ENCODE measurements around the gene PRKD1.

Gene PRKD1

DNA sequence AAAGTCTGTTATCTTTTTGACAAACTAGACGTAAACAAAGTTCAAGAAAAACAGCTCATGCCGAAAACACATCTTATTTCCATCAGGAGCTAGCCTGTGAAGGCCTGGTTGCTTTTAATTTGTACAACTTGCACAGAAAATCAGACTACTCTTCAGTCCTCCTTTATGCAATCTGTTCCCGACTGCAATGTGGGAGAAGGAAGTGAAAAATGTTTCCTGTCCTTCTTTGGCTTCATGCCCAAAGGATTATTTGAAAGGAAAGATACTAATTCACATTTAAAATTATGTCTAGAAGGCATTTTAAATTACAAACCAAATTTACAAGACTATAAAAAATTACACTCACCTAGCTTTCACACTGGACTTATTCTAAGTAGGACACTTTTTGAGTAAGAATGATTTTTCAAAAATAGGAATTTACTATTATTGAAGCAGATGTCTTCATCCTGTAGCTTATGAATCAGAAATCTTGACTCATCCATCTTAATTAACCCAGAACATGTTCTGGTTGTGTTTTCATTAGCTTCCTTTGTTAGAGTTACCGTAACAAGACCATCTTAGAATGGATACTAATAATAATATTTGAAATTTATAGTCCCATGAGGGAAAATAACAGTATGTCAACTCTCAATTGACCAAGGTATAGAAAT lies 272.6 kb downstream of the PRKD1 start:
- DNase-seq: no peak

DNA sequence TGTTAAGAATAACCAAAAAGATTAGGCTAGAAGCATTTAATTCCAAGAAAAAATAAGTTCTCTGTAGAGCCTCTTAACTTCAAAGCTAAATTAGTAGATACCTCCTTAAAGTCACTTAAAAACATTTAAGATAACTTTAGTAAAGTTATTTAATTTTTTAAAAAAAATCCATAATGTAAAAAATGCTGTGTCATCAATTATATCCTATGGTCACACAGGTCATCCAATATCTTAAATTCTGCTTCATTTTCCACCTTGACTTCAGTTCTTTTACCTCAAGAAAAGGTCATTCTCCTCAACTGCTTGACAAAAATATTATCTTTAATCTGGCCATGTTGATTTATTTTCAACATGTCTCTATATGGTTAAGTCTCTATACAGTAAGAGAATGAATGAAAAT lies 274.3 kb downstream of the PRKD1 start:
- DNase-seq: no peak

- no peak for DNase-seq
Measured at GRCh38 chr14:29652571-29652970, 275.1 kb downstream of the PRKD1 start.

DNA sequence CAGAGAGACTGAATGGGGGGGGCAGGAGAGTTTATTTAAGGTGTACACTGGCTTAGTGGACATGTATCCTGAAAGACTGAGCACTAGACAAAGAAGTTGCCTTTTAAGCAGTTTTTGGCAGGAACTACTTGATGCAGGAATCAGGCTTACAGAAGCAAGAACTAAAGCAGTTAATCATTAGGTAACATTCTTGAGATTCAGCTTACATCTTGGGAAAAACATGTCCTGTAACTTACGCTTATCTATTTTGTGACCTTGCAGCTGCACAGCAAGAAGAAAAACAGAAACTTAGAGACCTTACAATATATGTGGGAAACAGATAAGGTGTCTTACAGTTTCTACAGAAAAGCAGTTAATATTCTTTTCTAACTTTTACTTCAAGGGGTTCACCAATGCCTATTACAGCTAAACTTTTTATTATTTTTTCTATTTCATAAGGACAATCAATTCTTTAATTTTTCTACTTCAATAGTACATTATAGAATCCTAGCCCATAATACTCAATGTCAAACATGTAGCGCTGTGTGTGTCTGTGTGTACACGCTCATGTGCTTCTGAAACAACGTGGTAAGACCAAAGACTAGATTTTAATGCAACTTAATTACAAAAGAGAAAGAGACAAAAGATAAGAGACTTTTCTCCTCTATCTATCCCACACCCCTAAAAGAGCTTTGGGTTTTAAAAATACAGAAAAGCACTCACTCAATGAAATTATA lies 276.9 kb downstream of the PRKD1 start:
- DNase-seq: no peak

GRCh38 chr14:29649170-29649569 lies 278.5 kb downstream of the PRKD1 start:
- DNase-seq: no peak

- no peak for DNase-seq
Measured at GRCh38 chr14:29648045-29648444, 279.6 kb downstream of the PRKD1 start.

- no peak for DNase-seq
Measured at GRCh38 chr14:29645117-29645516, 282.5 kb downstream of the PRKD1 start.

DNA sequence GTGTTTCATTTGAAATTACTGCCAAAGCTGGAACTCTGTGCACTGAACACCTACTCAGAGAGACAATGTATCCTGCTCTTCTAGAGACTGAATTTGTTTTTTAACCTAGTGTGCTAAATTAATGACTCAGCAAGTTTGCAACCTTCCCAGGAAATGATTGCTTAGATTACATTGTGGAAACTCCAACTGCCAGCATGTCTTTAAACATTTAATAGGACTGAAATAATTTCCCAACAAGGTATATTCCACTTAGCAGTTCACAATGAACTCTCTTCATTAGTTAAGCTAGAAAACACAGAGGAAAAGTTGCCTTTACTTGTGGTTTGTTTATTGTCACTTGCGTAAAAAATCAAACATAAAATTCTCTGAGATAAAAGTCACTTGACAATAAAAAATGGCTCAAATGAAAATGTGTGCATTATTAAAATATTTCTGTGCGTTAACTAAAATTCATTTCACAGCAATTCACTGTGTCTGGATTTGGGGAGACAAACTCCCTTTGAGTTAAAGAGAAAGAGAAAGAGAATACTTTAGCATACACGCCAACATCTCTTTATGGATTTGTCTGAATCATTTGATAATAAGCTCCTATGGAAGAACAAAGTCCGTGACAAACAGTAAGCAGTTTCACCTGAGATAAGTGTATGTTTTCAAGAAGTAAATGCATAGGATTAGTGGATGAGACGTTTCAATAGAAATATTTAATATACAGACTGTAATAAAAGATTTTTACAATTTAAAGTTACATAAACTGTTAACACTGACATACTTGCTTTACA lies 284.0 kb downstream of the PRKD1 start:
- no peak for DNase-seq

DNA sequence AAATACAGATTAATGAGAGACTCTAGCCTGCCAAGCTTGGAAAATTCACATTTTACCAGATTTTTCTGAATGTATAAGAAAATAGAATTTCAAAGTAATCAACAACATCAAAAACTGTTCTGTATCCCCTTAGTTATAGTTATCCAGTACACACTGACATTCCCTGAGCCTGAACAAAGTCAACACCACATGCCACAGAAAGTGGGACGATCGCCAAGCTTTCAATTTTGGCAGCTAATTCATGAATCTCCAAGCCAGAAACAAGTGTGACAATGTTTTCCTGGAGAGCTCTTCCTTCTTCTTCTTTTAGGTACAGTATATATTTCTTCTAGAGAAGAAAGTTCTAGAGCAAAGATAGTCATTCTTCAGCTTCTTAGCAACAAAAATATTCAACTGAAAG lies 290.2 kb downstream of the PRKD1 start:
- DNase-seq: no peak

DNA sequence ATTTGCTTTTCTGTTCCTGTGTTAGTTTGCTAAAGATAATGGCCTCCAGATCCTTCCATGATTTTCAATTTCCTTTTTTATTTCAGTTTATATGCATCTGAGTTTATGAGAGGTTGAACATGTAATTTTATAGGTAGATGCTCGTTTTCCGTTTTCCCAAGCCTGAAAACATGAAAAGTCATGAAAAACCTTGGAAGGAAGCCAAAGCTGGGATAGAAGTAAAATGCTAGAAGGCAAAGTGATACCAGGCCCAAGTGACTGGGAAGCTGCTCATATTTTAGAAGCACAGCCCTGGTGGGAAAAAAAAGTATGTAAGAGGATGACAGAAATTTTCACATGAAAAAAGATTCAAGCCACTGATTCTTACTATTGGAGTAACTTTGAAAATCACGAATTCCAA lies 290.8 kb downstream of the PRKD1 start:
- no peak for DNase-seq

DNA sequence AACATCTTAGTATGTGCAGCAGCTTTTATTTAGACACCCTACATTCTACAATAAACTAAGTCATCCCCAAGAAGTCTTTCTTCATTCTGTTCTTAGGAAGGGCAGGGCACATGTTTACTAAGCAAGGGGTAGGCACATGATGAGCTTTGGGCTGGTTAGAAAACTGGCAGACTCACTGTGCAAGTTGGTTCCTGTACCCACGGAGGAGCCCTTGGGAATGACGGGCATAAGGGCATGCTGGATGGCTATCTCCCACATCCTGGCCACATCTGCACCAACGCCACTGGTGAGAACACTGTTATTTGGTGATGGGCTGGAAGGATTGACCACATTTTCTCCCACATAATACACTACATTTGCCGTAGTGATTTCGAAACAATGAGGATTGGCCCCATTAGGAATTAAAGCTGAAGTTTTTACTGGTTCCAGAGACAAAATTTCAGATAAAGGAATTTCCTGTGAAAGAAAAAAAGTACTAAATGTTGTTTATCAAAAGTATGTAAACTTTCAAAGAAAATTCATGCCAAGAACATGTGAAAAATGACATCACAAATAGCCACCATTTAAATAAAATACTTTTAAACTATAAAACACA lies 297.0 kb downstream of the PRKD1 start:
- no peak for DNase-seq

DNA sequence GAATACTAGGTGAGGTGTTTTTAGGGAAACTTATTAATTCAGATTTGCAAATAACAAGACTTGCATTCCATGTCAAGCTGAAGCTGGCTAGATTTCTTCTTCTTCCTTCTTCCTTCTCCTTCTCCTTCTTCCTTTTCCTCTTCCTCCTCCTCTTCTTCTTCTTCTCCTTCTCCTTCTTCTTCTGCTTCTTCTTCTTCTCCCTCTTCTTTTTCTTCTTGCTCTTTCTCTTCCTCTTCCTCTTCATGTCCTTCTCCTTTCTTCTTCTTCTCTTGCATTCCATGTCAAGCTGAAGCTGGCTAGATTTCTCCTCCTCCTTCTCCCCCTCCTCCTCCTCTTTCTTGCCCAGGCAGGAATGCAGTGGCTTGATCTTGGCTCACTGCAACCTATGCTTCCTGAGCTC lies 297.8 kb downstream of the PRKD1 start:
- no peak for DNase-seq

DNA sequence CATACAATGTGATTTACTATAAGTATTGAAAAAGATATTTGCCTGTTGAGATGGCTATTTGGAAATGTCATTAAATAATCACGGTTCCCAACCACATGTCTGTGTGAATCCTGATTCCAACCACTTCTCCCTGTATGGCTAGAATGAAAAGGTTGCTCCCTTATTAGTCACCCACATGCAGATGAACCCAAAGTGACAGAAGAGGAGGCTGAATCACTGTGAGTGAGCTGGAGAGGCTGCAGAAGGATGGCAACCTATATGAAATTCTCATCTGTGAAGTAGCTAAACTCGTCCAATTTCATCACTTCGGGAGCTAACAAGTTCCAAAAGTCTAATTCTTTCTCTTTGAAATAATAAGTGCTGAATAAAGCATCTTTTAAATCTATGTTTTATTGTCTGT lies 300.5 kb downstream of the PRKD1 start:
- no peak for DNase-seq

- no peak for DNase-seq
Measured at GRCh38 chr14:29618323-29619067, 309.2 kb downstream of the PRKD1 start.

DNA sequence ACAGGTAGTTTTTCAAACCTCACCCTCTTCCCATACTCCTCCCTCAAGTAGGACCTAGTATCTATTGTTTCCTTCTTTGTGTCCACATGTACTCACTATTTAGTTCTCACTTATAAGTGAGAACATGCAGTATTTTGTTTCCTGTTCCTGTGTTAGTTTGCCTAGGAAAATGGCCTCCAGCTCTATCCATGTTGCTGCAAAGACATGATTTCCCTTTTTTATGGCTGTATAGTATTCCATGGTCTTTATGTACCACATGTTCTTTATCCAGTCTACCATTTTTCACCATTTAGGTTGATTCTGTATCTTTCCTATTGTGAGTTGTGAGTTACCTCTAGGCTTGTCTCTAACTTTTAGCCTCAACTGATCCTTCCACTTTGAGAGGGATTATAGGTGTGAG lies 310.7 kb downstream of the PRKD1 start:
- DNase-seq: no peak

DNA sequence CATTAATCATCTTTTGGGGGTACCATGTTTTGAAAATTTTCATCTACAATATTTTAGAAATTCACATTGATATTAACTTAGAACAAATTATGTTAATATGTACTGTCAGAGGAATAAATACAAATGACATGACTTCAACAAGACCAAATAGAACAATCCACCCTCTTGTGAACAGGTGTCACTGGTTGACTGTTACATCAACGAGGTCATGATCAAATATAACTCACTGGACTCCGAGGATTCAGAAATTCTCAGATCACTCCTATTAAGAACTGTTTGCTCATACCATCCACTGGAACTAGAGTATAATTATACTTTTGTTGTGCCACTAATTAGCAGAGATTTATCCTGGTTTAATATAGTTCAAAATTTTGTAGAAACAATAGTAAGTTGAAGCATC lies 318.8 kb downstream of the PRKD1 start:
- DNase-seq: no peak

DNA sequence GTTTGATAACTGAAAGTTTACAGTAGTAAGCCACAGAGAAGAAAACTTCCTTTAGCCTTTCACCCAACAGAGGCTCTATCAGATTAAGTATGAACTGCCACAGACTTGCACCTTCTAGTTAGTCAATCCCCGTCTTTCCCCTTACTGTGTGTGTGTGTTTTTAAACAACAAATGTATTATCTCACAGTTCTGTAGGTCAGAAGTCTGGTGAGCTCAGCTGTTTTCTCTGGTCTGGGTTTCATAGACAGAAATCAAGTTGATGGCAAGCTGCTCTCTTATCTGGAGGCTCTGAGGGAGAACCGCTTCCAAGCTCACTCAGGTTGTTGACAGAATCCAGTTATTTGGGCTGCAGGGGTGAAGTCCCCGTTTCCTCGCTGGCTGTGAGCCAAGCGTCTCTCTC lies 320.5 kb downstream of the PRKD1 start:
- no peak for DNase-seq

GRCh38 chr14:29603696-29604095 lies 324.0 kb downstream of the PRKD1 start:
- no peak for DNase-seq

DNA sequence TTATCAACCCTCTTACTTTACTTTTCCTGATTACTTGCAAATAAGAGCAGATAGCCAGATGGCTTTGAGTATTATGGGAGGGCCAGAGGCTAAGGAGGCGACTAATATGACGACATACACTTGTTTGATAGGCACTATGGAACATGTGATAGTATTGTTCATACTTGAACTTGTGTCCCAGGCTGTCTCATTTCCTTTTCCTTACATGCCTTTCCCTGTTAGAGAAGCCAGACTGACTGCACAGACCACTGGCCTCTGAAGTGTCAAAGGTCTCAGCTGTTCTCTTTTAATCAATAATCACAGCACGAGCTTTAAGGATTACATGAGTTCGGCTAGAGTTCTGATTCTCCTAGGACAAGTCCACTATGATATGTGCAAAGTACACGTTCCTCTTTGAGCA lies 326.0 kb downstream of the PRKD1 start:
- DNase-seq: no peak

- DNase-seq: no peak
Measured at GRCh38 chr14:29587761-29588470, 339.7 kb downstream of the PRKD1 start.

- no peak for DNase-seq
Measured at GRCh38 chr14:29587046-29587445, 340.6 kb downstream of the PRKD1 start.

GRCh38 chr14:29584992-29585391 lies 342.7 kb downstream of the PRKD1 start:
- DNase-seq: no peak
